HG03066 (cell line): ENCODE measurements around the gene ACSL6.
"Not testable (repeated sequence)": the region's sequence is repeated elsewhere in the genome, so short reads cannot be mapped to it uniquely, and the experiment has no call there.

Experiments used
- ATAC-seq: cut with Tn5 transposase; IDR thresholded peaks from one replicate; pipeline ENCODE4 v1.9.1; 2021; ENCODE audit warnings: low read depth; ENCODE audit not compliant: unreplicated experiment

Gene ACSL6

DNA sequence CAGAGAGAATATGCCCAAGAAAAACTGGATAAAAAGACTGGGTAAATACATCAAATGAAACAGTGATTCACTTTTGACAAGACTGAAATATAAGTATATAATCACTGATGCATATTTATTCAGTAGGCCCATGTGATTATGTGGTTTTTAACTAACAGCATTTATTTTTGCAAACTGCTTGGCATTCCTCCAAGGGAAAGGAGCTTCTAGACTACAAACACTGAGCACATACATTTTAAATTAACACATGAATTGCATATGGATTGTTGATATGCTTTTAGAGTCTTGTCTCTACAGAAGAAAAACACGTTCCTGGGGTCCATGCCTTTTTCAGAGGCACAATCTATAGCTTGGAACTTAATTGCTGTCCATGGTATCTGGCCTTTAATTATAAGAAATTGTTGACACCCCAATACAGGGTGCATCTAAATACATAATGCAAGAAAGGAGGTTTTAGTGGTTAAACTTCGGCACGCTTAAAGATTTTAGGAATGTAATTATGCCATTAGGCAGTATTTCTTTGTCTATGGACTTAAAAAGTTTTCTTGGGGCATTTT is 59.1 kb downstream of the ACSL6 start:
- ATAC-seq: no peak

GRCh38 chr5:131950706-131951105 is 60.8 kb downstream of the ACSL6 start:
- ATAC-seq: no peak

DNA sequence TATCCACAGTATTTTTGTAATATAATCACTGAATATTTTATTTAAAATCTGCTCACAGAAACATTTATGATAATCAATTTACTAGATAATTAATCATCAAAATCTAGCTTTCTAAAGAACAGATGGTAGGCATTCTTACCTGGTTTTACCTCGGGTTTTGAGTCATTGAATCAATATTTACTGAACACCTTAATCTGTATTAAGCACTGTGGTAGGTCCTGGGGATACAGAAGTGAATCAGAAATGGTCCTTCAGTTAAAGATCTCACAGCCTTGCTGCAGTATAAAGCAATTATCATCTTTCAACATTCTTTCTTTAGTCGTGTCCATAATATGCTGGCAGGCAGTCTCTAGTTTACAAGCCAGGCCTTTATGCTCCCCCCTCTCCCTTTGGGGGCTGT is 64.0 kb downstream of the ACSL6 start:
- ATAC-seq: no peak

DNA sequence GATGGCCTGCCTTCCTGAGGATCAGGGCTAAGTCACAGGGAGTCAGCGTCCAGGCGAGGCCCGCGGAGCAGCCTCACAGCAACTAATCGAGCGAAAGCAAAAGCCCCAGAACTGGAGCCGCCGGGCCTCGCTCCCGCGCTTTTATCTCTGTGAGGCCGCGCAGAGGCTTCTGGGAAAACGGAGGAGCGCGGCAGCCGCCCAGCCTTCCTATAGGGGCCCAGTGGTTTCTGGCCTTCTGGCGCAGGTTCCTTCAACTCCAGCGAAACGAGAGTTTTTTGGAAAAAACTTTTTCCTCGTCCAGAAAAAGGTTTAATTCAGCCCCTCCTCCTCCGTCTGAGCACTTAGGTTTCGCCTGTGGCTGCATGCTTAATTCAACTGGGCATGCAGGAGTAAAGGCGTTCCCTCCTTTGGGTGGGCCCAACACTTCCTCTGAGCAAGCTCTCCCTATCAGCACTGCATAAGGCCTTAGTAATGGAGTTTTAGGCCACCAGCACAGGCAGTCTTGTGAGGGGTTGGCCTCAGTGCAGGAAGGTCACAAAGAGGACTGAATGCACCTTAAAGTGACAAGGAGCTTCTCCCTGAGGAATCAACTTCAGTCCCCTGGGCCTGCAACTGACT is 65.8 kb downstream of the ACSL6 start, which contains the start of gene MEIKIN:
TSS of gene MEIKIN (minus strand) at position 113 of the 618 bp plus-strand sequence. CDS start 158 bp downstream, outside the sequence.
- ATAC-seq: no peak

- no peak for ATAC-seq
Measured at GRCh38 chr5:131944702-131945550, 66.5 kb downstream of the ACSL6 start.

- no peak for ATAC-seq
Measured at GRCh38 chr5:131943916-131944315, 67.5 kb downstream of the ACSL6 start.

DNA sequence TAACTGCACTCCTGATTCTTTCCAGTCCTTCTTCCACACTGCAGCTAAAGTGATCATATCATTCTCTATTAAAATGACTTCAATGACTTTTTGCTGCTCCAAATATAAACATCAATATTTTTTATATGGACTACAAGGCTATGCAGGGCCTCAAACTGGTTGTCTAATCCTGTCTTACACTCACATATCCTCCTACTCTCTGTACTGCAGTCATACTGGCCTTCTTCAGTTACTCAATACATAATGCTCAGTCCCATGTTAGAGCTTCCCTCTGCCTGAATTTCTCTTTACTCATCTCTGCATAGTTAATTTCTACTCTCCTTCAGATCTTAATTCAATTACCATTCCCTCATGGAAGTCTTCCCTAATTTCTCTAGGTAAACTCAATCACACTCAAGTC is 69.4 kb downstream of the ACSL6 start:
- no peak for ATAC-seq

- no peak for ATAC-seq
Measured at GRCh38 chr5:131939690-131940345, 71.6 kb downstream of the ACSL6 start.

DNA sequence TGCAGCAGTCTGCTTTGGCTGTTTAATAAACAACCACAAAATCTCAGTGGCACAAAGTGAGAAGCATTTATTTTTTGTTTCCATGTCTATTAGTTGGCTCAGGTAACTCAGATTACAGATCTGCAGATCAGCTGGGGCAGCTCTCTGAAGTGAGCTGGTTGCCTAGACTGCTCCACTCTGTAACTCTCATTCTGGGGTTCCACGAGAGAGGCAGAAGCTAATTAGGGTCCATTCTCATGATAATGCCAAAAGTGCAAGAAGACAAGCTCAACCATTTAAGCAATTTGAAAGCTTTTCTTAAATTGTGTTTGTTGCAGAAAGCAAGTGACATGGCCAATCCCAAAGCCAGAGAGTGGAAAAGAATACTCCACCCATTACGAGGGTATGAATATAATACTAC is 79.2 kb downstream of the ACSL6 start:
- ATAC-seq: no peak

GRCh38 chr5:131928957-131929356 is 82.5 kb downstream of the ACSL6 start:
- ATAC-seq: no peak

GRCh38 chr5:131926168-131926567 is 85.3 kb downstream of the ACSL6 start:
- ATAC-seq: no peak

GRCh38 chr5:131916481-131916880 is 95.0 kb downstream of the ACSL6 start:
- ATAC-seq: no peak

GRCh38 chr5:131914472-131914871 is 97.0 kb downstream of the ACSL6 start:
- ATAC-seq: no peak

GRCh38 chr5:131913603-131914002 is 97.9 kb downstream of the ACSL6 start:
- ATAC-seq: no peak

DNA sequence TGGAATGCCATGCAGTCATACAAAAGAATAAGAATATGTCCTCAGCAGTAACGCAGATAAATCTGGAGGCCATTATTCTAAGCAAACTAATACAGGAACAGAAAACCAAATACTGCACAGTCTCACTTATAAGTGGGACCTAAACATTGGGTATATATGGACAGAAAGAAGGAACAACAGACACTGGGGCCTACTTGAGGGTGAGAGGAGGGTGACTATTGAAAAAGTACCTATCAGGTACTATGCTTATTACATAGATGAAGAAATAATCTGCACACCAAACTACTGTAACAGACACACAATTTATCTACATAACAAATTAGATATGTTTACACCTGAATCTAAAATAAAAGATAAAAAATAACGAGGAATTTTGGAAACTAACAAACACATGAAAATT is 104.8 kb downstream of the ACSL6 start:
- no peak for ATAC-seq

DNA sequence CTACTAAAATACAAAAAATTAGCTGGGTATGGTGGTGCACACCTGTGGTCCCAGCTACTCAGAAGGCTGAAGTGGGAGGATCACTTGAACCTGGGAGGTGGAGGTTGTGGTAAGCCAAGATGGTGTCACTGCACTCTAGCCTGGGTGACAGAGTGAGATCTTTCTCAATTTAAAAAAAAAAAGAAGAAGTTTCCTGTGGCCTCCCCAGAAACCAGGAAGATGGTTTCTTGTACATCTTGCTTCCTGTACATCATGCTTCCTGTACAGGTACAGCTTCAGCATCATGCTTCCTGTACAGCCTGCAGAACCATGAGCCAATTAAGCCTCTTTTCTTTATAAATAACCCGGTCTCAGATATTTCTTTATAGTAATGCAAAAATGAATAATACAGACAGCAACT is 109.2 kb downstream of the ACSL6 start:
- not testable (repeated sequence) for ATAC-seq
